Fibroblast of lung (primary cell): ENCODE data around the gene HRC.

ENCODE experiments used
- EZH2 ChIP-seq: IDR thresholded peaks from 2 replicates; pipeline ENCODE4 v1.5.1; 2012; ENCODE audit warnings: low read length, control low read depth, mild to moderate bottlenecking; ENCODE audit errors: missing control alignments
- TF ChIP-seq, protein P1 (sequence below), 2 donors: IDR thresholded peaks in 1 of 2; conservative IDR thresholded peaks in 1 of 2; 1 replicate in 1 of 2; 2 replicates in 1 of 2; pipeline ENCODE4 v1.5.1; 2011 to 2012; ENCODE audit warnings: low read length in 2 of 2, control low read depth in 1 of 2, inconsistent platforms in 1 of 2, low read depth in 1 of 2, mild to moderate bottlenecking in 1 of 2

DNA sequence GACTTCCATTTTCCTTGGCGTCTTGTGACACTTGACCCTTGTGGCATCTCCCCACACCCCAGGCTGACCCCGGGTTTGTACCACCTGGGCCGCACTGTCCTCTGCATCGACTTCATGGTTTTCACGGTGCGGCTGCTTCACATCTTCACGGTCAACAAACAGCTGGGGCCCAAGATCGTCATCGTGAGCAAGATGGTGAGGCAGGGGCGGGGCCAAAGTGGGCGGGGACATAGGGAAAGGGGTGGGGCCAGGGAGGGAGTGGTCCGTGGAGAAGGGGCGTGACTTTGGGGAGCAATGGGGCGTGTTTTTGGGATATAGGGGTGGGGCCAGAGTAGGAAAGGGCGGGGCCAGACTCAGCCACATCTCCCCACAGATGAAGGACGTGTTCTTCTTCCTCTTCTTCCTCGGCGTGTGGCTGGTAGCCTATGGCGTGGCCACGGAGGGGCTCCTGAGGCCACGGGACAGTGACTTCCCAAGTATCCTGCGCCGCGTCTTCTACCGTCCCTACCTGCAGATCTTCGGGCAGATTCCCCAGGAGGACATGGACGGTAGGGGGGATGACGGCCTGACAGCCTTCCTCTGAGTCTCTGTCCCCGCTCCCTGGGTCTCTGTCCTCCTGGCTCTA lies 45.2 kb upstream of the HRC start:
- TF ChIP-seq, protein P1, sequence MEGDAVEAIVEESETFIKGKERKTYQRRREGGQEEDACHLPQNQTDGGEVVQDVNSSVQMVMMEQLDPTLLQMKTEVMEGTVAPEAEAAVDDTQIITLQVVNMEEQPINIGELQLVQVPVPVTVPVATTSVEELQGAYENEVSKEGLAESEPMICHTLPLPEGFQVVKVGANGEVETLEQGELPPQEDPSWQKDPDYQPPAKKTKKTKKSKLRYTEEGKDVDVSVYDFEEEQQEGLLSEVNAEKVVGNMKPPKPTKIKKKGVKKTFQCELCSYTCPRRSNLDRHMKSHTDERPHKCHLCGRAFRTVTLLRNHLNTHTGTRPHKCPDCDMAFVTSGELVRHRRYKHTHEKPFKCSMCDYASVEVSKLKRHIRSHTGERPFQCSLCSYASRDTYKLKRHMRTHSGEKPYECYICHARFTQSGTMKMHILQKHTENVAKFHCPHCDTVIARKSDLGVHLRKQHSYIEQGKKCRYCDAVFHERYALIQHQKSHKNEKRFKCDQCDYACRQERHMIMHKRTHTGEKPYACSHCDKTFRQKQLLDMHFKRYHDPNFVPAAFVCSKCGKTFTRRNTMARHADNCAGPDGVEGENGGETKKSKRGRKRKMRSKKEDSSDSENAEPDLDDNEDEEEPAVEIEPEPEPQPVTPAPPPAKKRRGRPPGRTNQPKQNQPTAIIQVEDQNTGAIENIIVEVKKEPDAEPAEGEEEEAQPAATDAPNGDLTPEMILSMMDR (conservative IDR thresholded peaks at IDR 0.05 in 1 of 2, IDR thresholded peaks at IDR 0.05 in 1 of 2; ENCODE audit: low read depth in 1 of 2, low read length in 2 of 2), result no peak
- no peak for TF ChIP-seq EZH2
